GM12878 (cell line): ENCODE results near the gene PDZRN3. TPM values are rescaled to one million over a fixed set of nuclear protein-coding genes. Genes with fewer than 3 reads are reported as not detected.

Source experiments
- ASH2L ChIP-seq: fragments of 300-600, 200-600 bp; sonication (generic); IDR thresholded peaks from 2 replicates; pipeline ENCODE4 v1.6.1; 2017; ENCODE audit warnings: low read depth, mild to moderate bottlenecking, borderline replicate concordance
- CHD2 ChIP-seq: IDR thresholded peaks from 2 replicates; pipeline ENCODE4 v1.6.1; 2011; ENCODE audit warnings: low read depth, low read length, improper control_type of control experiment, borderline replicate concordance
- EED ChIP-seq: sonication (generic); IDR thresholded peaks from 2 replicates; pipeline ENCODE4 v1.6.1; 2016; ENCODE audit warnings: antibody characterized with exemption, low read depth
- ETV6 ChIP-seq, 2 experiments: fragments of 450-650 bp in 1 of 2; IDR thresholded peaks in 1 of 2; conservative IDR thresholded peaks in 1 of 2; 2 replicates each; pipeline ENCODE4 v1.6.1; 2014; ENCODE audit warnings: antibody characterized with exemption in 1 of 2, borderline replicate concordance in 1 of 2, low read depth in 1 of 2, mild to moderate bottlenecking in 1 of 2, moderate library complexity in 1 of 2
- FOS ChIP-seq: IDR thresholded peaks from 3 replicates; pipeline ENCODE4 v1.6.1; 2011; ENCODE audit warnings: borderline replicate concordance; ENCODE audit not compliant: insufficient read length; ENCODE audit errors: extremely low read depth
- GABPA ChIP-seq: IDR thresholded peaks from 2 replicates; pipeline ENCODE4 v1.6.1; 2014; ENCODE audit warnings: antibody characterized with exemption, low read depth, mild to moderate bottlenecking, inconsistent platforms
- HDGF ChIP-seq: fragments of 450-650 bp; IDR thresholded peaks from 2 replicates; pipeline ENCODE4 v1.6.1; 2016; ENCODE audit warnings: antibody characterized with exemption
- IKZF2 ChIP-seq, 2 experiments: fragments of 450-650 bp; IDR thresholded peaks; 2 replicates each; pipeline ENCODE4 v1.6.1; 2017; ENCODE audit warnings: mild to moderate bottlenecking in 2 of 2, moderate library complexity in 2 of 2
- KLF5 ChIP-seq: fragments of 450-650 bp; IDR thresholded peaks from 2 replicates; pipeline ENCODE4 v1.6.1; 2014; ENCODE audit warnings: mild to moderate bottlenecking; ENCODE audit not compliant: partially characterized antibody
- NBN ChIP-seq: fragments of 450-650 bp; IDR thresholded peaks from 2 replicates; pipeline ENCODE4 v1.6.1; 2016
- SMAD1 ChIP-seq: fragments of 450-650 bp; IDR thresholded peaks from 2 replicates; pipeline ENCODE4 v1.6.1; 2018; ENCODE audit warnings: mild to moderate bottlenecking, low read depth; ENCODE audit not compliant: partially characterized antibody
- SP1 ChIP-seq: IDR thresholded peaks from one replicate; pipeline ENCODE4 v1.6.1; 2011; ENCODE audit warnings: low read depth, low read length
- SUPT20H ChIP-seq: IDR thresholded peaks from 2 replicates; pipeline ENCODE4 v1.6.1; 2011; ENCODE audit warnings: low read depth, mild to moderate bottlenecking, low read length, moderate library complexity, borderline replicate concordance; ENCODE audit not compliant: control insufficient read depth
- ZNF207 ChIP-seq: fragments of 450-650 bp; IDR thresholded peaks from 2 replicates; pipeline ENCODE4 v1.6.1; 2014; ENCODE audit warnings: antibody characterized with exemption, mild to moderate bottlenecking, borderline replicate concordance
- polyA plus RNA-seq, 11 experiments: library from polyadenylated mRNA; depleted of rRNA in 4 of 11; unstranded in 6 of 11; stranded (reverse) in 5 of 11; fragments of >200 nt; fragmentation: Nextera tagmentation in 4 of 11; fragmentation: Illumina TruSeq in 1 of 11; extraction: Ambion mirVana in 4 of 11; extraction: Trizol in 1 of 11; gene quantifications; 1 replicate in 1 of 11; 2 replicates in 10 of 11; pipeline versions ENCODE4 v1.2.1 to v1.2.3, GENCODE V29; 2011 to 2016; ENCODE audit warnings: inconsistent platforms in 2 of 11, missing spikeins in 2 of 11, low read depth in 1 of 11
- total RNA-seq, 4 experiments: library from RNA; depleted of rRNA in 3 of 4; stranded (reverse); fragments of >200 nt in 3 of 4; fragmentation: Illumina TruSeq in 1 of 4; extraction: Trizol in 1 of 4; gene quantifications; 2 replicates each; pipeline versions ENCODE4 v1.2.1 to v1.2.3, GENCODE V29; 2013 to 2021
- TF ChIP-seq, protein P1 (sequence below): IDR thresholded peaks from 2 replicates; pipeline ENCODE4 v1.6.1; 2011; ENCODE audit warnings: borderline replicate concordance, low read depth, mild to moderate bottlenecking, moderate library complexity, low read length; ENCODE audit not compliant: insufficient read depth, poor library complexity, severe bottlenecking
- TF ChIP-seq, protein P2 (sequence below): IDR thresholded peaks from 2 replicates; pipeline ENCODE4 v1.6.1; 2012; ENCODE audit warnings: low read length, inconsistent platforms
- TF ChIP-seq, protein P3 (sequence below): IDR thresholded peaks from 2 replicates; pipeline ENCODE4 v1.6.1; 2012; ENCODE audit warnings: low read depth, low read length, improper control_type of control experiment
- TF ChIP-seq, protein P4 (sequence below): IDR thresholded peaks from 2 replicates; pipeline ENCODE4 v1.6.1; 2012; ENCODE audit warnings: improper control_type of control experiment, low read depth, low read length; ENCODE audit not compliant: insufficient replicate concordance
- TF ChIP-seq, protein P5 (sequence below): fragments of 450-650 bp; IDR thresholded peaks from 2 replicates; pipeline ENCODE4 v1.6.1; 2017; ENCODE audit warnings: low read depth, mild to moderate bottlenecking, moderate library complexity

PDZRN3 gene
- total and polyA plus RNA-seq, 10 of the 15 experiments (the other 5 are each of a cell fraction or from before 2014, with no cell fraction given): 0.07 to 0.37 (median 0.12) TPM; not detected in 6

DNA sequence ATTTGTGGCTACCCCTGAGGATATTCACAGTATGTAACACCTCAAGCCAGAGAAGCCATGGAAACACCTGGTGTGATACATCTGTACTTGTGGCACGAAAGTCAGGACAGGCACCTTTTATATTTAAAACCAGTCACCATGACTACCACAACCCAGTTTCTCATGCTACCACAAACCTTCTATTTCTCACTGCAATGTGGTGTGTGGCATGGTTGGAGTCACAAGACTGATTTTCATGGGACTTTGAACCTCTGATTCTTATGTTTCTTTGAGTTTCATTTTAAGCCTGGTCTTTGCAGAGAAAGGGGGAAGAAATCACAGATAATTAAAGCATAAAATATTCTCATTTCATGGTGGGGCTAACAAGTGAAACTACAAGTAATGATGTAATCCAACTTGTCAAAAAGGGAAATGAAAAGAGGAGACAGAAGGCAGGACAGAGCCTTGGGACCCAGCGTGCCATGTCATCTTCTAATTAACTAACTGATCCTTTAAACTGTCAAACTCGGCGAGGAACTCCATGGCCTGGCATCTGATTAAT, 175.9 kb downstream of the PDZRN3 start (continued):
- TF ChIP-seq, protein P1, sequence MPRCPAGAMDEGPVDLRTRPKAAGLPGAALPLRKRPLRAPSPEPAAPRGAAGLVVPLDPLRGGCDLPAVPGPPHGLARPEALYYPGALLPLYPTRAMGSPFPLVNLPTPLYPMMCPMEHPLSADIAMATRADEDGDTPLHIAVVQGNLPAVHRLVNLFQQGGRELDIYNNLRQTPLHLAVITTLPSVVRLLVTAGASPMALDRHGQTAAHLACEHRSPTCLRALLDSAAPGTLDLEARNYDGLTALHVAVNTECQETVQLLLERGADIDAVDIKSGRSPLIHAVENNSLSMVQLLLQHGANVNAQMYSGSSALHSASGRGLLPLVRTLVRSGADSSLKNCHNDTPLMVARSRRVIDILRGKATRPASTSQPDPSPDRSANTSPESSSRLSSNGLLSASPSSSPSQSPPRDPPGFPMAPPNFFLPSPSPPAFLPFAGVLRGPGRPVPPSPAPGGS: peak; percentile 72
- TF ChIP-seq KLF5 (peak; percentile 65), ASH2L (0 out of 2 replicates have a peak, but pooled peaks have one; percentile 29), HDGF (no peak), SP1 (peak; percentile 48), ETV6 (conservative IDR thresholded peaks at IDR 0.05 in 1 of 2, IDR thresholded peaks at IDR 0.05 in 1 of 2; ENCODE audit: borderline replicate concordance in 1 of 2, low read depth in 1 of 2) (peak in 1 of 2 experiments; percentile 49; a peak in 1 of 4 replicates), SMAD1 (peak; percentile 55), FOS (no peak), IKZF2 (IDR thresholded peaks at IDR 0.05) (peak; percentile 93), GABPA (peak; percentile 49; the same call in 1 of the 2 replicates), NBN (peak; percentile 81), ZNF207 (no peak), EED (peak; percentile 73), SUPT20H (no peak), CHD2 (peak; percentile 49; the same call in 1 of the 2 replicates)
- TF ChIP-seq, protein P2, sequence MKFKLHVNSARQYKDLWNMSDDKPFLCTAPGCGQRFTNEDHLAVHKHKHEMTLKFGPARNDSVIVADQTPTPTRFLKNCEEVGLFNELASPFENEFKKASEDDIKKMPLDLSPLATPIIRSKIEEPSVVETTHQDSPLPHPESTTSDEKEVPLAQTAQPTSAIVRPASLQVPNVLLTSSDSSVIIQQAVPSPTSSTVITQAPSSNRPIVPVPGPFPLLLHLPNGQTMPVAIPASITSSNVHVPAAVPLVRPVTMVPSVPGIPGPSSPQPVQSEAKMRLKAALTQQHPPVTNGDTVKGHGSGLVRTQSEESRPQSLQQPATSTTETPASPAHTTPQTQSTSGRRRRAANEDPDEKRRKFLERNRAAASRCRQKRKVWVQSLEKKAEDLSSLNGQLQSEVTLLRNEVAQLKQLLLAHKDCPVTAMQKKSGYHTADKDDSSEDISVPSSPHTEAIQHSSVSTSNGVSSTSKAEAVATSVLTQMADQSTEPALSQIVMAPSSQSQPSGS: peak; percentile 95
- TF ChIP-seq, protein P3, sequence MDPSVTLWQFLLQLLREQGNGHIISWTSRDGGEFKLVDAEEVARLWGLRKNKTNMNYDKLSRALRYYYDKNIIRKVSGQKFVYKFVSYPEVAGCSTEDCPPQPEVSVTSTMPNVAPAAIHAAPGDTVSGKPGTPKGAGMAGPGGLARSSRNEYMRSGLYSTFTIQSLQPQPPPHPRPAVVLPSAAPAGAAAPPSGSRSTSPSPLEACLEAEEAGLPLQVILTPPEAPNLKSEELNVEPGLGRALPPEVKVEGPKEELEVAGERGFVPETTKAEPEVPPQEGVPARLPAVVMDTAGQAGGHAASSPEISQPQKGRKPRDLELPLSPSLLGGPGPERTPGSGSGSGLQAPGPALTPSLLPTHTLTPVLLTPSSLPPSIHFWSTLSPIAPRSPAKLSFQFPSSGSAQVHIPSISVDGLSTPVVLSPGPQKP: no peak
- TF ChIP-seq, protein P4, sequence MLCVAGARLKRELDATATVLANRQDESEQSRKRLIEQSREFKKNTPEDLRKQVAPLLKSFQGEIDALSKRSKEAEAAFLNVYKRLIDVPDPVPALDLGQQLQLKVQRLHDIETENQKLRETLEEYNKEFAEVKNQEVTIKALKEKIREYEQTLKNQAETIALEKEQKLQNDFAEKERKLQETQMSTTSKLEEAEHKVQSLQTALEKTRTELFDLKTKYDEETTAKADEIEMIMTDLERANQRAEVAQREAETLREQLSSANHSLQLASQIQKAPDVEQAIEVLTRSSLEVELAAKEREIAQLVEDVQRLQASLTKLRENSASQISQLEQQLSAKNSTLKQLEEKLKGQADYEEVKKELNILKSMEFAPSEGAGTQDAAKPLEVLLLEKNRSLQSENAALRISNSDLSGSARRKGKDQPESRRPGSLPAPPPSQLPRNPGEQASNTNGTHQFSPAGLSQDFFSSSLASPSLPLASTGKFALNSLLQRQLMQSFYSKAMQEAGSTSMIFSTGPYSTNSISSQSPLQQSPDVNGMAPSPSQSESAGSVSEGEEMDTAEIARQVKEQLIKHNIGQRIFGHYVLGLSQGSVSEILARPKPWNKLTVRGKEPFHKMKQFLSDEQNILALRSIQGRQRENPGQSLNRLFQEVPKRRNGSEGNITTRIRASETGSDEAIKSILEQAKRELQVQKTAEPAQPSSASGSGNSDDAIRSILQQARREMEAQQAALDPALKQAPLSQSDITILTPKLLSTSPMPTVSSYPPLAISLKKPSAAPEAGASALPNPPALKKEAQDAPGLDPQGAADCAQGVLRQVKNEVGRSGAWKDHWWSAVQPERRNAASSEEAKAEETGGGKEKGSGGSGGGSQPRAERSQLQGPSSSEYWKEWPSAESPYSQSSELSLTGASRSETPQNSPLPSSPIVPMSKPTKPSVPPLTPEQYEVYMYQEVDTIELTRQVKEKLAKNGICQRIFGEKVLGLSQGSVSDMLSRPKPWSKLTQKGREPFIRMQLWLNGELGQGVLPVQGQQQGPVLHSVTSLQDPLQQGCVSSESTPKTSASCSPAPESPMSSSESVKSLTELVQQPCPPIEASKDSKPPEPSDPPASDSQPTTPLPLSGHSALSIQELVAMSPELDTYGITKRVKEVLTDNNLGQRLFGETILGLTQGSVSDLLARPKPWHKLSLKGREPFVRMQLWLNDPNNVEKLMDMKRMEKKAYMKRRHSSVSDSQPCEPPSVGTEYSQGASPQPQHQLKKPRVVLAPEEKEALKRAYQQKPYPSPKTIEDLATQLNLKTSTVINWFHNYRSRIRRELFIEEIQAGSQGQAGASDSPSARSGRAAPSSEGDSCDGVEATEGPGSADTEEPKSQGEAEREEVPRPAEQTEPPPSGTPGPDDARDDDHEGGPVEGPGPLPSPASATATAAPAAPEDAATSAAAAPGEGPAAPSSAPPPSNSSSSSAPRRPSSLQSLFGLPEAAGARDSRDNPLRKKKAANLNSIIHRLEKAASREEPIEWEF: no peak
- TF ChIP-seq, protein P5, sequence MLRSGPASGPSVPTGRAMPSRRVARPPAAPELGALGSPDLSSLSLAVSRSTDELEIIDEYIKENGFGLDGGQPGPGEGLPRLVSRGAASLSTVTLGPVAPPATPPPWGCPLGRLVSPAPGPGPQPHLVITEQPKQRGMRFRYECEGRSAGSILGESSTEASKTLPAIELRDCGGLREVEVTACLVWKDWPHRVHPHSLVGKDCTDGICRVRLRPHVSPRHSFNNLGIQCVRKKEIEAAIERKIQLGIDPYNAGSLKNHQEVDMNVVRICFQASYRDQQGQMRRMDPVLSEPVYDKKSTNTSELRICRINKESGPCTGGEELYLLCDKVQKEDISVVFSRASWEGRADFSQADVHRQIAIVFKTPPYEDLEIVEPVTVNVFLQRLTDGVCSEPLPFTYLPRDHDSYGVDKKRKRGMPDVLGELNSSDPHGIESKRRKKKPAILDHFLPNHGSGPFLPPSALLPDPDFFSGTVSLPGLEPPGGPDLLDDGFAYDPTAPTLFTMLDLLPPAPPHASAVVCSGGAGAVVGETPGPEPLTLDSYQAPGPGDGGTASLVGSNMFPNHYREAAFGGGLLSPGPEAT: peak; percentile 90
